Measurements from ENCODE around the gene C22orf31.

The C22orf31 gene

GRCh38 chr22:29023172-29023796 lies 38.3 kb downstream of the C22orf31 start:
- no peak for DNase-seq

GRCh38 chr22:29022101-29022817 lies 39.4 kb downstream of the C22orf31 start:
- DNase-seq = no peak

GRCh38 chr22:29018293-29019189 lies 43.1 kb downstream of the C22orf31 start:
- DNase-seq = no peak

- DNase-seq = no peak
Observed at GRCh38 chr22:29016067-29016938, 45.3 kb downstream of the C22orf31 start.

GRCh38 chr22:29014773-29015172 lies 46.9 kb downstream of the C22orf31 start:
- no peak for DNase-seq

GRCh38 chr22:29014293-29014692 lies 47.3 kb downstream of the C22orf31 start:
- DNase-seq = no peak

GRCh38 chr22:29012952-29013351 lies 48.7 kb downstream of the C22orf31 start:
- DNase-seq = no peak

GRCh38 chr22:29012101-29012433 lies 49.6 kb downstream of the C22orf31 start:
- no peak for DNase-seq

- no peak for DNase-seq
Observed at GRCh38 chr22:29011240-29012100, 50.2 kb downstream of the C22orf31 start.

GRCh38 chr22:29009148-29009547 lies 52.5 kb downstream of the C22orf31 start:
- DNase-seq = no peak

Data from hematopoietic multipotent progenitor cell treated with erythropoietin and hydrocortisone succinate and interleukin-3 and kit ligand, for 6 days (in vitro differentiated cells).